GM18520 (cell line): ENCODE measurements around the gene KRT13.

Experiments
- ATAC-seq: cut with Tn5 transposase; IDR thresholded peaks from one replicate; pipeline ENCODE4 v1.9.1; 2021; ENCODE audit not compliant: unreplicated experiment

Gene KRT13

DNA sequence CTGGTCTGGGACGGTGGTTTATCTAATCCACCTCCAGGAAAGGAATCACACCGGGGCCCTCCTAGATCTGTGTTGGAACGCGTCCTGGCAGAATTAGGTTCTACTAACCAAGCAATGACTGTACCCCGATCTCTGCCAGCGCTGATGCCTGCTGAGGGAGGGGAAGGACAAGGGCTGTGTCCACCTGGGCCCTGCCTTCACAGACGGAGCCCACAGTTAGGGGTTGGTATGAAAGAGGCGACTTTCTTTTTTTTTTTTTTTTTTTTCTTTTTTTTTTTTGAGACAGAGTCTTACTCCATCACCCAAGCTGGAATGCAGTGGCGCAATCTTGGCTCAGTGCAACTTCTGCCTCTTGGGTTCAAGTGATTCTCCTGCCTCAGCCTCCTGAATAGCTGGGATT is 32.6 kb upstream of the KRT13 start:
- no peak for ATAC-seq

DNA sequence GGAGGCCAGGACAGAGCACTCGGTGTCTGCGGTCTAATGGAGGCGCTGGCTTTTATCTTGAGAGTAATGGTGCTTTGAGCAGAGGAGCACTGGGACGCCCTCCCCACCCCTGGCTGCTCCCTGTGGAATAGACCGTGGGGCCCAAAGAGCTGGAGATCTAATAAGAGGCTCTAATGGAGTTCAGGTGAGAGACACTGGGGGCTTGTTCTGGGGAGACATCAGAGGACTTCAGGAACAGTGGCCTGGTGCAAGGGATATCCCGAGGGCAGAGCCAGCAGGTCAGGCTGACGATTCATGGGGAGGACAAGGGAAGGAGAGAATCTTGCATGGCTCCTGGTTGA is 32.2 kb upstream of the KRT13 start:
- ATAC-seq = no peak

DNA sequence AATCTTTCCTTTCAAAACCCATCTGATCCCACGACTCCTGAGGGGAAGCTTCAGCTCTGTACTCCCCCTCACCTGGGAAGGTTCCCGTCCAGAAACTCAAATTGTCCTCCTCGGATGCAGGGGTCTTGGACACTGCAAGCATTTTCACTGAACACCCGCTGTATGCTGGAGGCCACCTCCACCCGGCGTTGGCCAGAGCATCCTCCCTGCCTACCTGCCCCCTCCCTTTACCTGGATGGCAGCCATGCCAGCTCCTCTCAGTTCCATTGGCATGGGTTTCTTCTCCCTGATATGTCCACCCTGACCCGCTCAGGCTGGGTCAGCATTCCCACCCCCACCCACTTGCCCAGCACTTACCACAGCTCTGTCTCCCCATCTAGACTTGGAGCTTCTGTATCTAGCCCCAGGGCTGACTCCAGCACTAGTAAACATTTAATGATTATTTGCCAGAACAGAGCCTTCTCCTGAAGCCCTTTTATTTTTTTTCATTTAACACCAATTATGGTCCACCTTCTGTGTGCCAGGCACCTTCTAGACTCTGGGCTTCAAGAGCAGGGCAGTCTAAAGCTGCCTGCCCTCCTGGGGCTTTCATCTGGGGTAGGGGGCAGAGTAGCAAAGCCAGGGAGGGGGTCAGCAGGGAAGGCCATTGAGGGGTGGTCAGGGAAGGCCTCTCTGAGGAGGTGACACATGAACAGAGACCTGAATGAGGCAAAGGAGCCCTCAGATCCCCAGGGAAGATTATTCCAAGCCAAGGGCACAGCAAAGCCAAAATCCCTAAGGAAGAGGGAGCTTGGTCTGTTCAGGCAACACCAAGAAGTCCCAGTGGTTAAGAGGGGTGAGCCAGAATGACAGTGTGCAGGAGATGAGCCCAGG is 31.6 kb upstream of the KRT13 start:
- no peak for ATAC-seq

DNA sequence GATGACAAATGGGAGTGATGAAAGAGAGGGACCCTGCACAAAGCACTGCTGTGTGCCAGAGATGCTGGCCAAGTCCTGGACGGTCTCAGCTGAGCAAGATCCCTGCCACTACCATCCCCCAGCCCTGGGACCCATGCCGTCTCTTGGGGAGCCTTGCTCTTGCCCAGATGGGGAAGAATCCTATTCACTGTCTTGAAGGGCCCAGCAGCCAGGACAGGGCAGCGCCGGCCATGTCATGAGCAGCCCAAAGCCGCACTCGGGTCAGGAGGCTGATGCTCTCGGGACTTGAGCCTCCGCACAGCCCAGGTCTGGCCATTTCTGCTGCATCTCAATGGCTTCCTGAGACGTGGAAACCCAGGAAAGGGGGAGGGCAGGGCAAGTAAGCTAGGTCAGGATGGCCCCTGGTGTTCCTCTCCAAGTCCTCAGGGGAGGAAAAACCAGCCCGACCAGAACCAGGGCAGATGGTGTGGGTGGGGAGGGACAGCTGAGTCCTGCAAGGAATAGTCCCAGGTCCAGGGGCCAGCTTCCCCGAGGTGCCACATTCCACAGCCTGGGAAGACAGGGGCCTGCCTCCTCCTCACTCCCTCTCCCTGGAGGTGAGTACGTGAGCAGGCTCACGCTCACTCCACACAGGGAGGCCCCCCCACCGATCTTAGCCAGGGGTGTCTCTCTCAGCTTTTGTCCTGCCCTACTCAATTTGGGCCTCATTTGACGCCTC is 30.5 kb upstream of the KRT13 start:
- no peak for ATAC-seq

DNA sequence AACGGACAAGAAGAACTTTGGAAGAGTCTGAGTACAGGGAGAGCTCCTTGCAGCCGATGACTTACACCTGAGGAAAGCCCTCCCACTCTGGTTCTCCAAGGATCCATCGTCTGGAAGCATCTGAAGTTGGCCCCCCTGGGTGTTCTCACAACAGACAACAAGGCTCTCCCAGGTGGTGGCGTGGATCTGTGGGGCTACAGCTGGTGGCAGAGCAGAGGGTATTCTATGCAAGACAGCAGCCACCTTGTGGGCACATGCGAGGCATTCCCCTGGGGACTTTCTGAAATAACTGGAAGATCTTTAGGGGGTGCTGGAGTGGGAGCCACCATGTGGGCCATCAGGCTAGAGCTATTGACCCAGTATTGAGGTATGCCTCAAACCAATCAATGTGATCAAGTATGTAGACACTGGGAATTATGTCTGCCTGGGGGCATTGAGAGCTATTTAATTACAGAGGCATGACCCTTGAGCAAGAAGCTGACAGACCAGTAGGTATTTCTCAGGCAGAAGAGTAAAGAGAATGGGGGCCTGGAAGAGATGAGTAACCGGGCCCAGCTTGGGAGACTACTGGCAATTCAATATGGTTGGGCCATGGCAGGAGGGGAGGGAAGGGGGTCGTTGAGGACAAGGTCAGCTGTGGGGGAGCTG is 29.6 kb upstream of the KRT13 start:
- no peak for ATAC-seq

DNA sequence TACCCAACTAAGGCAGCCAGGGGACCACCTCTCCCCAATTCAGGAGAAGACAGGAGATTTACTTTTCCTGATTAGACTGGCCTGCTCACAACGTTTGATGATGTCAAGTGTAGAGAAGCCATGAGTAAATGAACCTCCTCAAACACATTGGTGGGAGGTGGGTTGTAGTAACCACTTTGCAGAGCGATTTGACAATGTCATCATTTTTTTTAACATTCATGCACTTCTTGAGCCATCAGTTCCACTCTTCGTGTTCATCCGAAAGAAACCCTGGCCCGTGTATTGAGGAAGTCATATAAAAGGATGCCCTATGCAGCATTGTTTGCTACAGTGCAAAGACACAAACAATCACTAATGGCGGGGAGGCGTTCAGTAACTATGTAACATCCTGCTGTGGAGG is 28.2 kb upstream of the KRT13 start:
- no peak for ATAC-seq

DNA sequence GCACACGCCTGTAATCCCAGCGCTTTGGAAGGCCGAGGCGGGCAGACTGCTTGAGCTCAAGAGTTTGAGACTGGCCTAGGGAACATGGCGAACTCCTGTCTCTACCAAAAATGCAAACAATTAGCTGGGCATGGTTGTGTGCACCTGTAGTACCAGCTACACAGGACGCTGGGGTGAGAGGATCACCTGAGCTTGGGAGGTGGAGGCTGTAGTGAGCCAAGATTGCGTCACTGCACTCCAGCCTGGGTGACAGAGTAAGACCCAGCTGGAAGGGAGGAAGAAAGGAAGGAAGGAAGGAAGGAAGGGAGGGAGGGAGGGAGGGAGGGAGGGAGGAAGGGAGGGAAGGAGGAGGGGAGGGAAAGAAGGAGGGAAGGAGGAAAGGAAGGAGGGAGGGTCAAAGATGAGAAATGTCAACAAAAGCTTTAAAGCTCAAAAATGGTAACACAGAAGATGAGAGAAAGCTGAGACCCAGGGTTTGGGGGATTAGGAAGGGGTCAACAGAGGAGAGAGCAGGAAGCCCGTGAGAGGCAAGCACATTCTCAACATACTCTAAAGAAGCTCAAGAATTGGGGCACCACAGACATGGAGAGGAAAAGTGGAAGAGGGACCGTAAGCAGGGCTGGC is 27.6 kb upstream of the KRT13 start:
- ATAC-seq = no peak

DNA sequence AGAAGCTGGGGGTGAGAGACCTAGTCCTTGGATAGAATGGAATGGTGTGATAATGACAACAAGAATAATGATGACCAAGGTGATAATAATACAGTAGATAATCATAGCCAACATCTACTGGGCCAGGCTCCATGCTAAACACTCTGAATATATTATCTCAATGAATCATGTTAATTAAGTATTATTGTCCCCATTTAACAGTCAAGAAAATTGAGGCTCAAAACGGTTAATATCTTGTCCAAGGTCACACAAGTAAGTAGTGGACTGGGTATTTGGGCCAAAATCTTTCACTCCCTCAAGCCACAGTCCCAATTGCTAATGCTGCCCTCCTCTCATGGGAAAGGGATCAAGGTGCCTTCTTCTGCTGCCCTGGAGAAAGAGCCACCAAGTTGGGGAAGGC is 26.6 kb upstream of the KRT13 start:
- ATAC-seq = no peak

DNA sequence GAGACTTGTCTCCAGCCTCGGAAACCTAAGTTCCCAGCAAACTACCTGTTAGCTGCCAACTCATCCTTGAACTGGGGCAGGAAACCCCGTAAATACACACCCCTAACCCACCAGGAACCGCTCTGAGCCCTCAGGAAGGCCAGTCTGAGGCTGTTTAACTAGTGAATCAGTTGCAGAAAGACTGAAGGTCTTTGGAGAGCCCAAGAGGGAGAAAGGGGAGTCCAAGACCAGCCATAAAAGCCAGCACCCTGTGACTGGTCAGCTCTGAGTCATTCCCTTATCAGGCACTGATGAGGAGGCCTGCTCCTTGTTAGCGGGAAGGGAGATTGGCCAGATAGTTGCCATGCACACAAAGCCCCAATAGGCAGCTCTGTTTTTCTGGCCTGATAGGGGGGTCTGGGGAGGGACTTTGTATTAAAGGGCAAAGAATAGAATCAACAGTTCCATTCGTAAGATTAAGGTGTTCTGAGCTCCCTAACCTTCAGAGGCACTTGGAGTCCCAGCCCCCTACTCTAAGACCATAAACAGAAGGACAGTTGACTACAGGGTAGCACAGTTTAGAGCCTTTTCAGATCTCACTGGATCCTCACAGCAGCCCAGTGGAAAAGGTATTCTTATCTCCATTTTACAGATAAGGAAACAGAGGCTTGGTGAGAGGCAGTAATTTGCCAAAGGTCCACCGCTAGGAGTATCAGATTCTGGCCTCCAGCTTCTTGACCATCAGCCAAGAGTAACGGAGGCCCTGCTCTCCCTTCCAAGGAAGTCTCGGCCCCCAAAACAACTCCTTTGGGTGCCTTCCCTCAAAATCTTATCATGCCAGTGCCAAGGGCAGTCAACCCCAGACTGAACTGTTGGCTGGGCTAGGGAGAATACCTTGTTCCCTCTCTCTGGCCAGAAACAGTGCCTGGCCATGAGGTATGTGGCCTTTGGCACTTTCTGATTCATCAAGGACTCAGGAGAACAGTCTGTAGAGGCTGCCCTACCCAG is 24.9 kb upstream of the KRT13 start:
- ATAC-seq = no peak

DNA sequence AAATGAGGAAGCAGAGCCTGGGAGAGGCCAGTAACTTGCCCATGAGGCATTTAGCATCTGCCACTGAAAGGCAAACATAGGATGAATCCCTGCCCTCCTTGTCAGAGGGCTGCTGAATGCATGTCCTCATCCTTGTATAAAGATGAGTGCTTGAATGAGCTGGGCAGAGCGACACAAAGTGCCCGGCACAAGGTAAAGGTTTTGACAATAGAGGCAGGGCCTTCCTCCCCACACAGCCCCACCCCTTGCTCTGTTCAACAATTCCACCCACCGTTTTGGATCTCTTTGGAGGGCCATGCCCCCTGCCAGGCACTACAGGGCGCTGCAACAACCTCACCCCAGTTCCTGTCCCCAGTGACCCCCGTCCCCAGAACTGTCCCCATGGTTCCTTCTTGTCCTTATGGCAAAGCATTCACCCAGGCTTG is 24.1 kb upstream of the KRT13 start:
- no peak for ATAC-seq

DNA sequence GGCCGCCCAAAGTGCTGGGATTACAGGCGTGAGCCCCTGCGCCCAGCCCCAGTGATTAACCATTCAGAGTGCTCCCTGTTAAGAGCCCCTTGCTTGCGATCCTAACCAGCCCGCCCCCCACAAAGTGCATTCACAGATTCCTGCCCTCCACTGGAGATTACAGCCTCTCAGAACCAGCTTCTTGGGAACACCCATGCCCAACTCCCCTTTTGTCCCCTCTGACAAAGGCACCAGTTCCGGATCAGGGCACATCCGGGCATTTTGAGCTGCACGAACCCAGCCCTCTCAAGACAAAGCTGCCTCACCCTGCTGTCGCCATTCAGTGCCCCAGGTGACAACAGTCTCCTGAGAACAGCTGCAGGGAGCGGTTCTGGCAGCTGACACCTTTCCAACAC is 23.5 kb upstream of the KRT13 start:
- no peak for ATAC-seq

DNA sequence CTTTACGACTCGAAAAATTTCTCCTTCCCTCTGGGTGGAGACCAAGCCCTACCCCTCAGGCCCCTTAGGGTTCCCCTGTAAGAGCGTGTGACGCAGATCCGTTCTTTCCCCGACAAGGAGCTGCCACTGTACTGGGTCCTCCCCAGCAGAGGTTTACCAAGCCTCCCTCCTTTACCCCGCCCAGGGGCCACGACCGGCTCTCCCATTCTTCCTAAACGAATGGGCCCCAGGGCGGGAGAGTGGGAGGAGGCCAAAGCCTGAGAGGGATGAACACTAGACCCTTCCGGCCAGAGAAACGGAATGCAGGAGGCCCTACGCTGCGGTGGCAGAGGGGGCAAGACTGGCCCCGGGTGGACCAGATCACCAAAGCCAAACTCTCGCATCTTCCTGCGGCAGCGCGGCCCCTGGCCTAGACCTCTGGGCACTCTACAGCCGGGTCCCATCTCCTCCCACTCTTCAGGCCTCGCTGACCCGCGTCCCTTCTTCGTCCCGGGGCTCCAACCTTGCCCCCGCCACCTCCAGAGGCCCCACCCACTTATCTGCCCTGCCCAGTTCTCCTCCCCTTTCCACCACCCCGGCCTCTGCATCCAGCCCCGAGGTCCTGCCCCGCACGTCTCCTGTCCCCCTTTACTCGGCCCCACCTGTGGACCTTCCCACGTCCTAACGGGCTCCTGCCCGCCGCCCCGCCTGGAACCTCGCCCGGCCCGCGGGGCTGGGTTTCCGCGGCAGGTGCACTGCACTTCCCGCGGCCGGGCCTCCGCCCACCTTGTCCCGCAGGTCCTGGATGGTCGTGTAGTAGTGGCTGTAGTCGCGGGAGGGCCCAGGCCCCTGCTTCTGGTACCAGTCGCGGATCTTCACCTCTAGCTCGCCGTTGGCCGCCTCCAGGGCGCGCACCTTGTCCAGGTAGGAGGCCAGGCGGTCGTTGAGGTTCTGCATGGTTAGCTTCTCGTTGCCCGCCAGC is 21.9 kb upstream of the KRT13 start:
- no peak for ATAC-seq

DNA sequence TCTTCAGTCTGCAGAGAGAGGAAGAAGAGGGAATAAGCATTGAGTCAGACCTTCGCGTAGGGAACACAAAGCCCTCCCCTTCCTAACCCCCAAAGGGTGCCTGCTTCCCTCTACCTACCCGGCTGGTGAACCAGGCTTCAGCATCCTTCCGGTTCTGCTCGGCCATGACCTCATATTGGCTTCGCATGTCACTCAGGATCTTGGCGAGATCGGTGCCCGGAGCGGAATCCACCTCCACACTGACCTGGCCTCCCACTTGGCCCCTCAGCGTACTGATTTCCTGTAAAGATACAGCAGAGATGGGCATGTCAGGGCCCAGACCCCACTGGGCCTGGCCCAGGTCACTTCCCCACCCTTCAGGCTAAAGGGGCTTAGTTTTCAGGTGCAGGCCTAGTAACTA is 18.8 kb upstream of the KRT13 start:
- ATAC-seq = no peak

DNA sequence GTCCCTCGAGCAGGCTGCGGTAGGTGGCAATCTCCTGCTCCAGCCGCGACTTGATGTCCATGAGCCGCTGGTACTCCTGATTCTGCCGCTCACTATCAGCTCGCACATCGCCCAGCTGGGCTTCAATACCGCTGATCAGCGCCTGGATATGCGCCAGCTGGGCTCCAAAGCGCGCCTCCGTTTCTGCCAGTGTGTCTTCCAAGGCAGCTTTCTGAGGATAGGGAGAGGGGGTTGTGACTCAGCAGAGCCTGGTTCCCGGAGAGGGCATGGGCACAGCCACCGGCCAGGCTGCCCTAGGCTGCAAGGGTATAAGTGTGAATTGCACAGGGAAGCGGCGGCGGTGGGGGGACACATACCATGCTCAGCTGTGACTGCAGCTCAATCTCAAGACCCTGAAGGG is 18.4 kb upstream of the KRT13 start:
- no peak for ATAC-seq

DNA sequence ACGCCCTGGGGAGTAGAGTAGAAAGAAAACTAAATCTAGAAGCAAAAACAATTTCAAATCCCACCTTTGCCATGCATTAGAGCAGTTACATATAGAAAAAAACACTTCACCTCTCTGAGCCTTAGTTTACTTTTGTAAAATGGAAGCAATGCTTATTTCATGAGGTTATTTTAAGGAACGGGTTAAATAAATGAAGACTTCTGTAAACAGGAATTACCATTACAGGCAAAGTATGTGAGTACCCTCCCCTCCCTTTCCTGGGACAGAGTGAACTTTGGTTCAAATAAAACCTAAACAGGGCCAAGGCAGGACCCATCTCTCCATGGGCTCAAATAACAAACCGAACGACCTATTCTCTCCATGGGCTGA is 17.8 kb upstream of the KRT13 start:
- ATAC-seq = no peak

DNA sequence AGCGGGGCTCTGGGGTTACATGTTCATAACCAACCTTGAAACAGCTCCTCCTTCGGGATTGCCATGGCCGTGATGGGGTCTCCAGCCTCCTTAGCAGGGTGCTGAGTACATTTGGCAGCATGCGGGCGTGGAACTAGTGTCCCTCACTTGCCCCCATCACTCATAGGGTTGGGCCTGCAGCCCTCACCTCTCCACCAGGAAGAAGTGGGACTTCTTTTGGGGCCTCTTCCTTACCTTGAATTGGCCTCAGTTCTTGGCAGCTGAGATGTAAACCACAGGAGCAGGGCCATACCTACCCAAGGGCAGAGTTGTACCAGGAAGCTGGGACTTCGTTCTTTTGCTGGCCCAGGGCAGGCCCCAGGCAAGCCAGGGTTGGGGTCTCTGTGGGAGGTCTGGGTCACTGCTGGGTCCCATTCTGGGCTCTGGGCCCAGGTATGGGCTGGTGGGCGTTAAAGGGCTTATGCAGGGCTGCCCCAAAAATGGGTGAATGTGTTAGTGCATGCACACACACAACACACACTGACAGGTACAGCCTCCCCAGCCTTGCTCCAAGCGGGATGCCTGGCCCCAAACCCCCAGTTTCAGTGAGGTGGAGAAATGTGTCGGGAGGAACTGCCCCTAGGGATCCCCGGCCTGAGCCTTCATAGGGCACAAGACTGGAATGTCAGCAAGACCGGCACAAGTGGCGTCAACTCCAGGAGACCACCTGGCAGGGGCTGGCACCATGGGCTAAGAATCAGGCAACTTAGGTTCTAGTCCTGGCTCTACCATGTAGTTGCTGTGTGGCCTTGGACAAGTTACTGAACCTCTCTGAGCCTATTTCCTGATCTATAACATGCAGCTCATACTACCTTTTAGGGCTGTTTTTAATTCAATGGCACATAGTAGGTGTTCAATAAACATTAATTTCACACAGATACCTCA is 17.2 kb upstream of the KRT13 start:
- no peak for ATAC-seq

DNA sequence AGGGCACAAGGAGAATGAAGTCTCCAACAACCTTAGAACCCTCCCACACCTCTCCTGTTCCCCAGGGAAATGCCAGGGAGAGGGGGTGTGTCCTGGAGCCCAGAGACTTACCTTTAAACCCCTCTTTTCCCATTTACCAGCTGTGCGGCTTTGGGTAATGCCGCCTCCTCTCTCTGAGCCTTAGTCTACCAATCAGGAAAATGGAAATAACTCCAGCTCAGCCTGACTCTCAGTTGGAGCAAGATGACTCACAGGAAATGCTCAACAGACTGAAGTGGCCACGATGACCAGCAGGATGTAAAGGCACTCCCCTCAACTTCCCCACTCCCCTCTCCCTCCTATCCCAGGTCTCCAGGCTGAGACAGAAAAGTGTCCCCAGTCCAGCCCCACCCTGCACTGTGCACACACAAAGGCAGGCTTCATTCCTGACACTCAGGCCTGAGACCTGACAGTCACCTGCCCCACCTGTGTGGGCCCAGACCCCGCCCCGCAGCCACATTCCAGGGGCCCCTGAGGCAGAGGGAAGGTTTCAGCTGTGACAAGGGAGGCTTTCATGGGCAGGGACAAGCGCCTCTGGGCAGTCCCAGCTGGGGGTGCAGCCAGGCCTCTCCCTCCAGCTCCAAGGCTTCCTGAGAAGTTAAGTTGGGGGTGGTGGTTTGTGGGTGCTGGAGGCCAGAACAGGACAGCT is 16.3 kb upstream of the KRT13 start:
- no peak for ATAC-seq
